GM12874 (cell line): ENCODE measurements around the gene GNAZ.

Experiments used
- CTCF ChIP-seq: IDR thresholded peaks from 2 replicates; pipeline ENCODE4 v1.5.1; 2011; ENCODE audit warnings: low read depth, mild to moderate bottlenecking, control low read depth, low read length, moderate library complexity; ENCODE audit not compliant: insufficient read depth

Gene GNAZ

DNA sequence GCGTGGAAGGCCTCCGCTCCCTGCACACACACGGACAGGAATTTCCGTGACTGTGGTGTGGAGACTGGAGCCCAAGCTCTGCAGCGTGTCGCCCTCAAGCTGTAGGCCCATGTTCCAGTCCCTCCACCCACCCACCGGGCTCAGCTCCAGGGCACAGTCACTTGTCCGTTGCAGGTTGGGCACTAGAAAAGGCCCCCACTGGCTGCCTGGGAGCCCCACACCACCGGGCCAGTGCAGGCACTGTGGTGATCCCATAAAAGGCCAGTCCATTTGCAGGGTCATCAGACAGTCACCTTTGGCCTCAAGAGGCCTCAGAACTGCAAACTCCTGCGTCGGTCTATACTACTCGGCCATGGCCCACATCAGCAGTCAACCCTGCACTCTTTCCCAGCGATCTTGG is 91.3 kb downstream of the GNAZ start:
- no peak for TF ChIP-seq CTCF

DNA sequence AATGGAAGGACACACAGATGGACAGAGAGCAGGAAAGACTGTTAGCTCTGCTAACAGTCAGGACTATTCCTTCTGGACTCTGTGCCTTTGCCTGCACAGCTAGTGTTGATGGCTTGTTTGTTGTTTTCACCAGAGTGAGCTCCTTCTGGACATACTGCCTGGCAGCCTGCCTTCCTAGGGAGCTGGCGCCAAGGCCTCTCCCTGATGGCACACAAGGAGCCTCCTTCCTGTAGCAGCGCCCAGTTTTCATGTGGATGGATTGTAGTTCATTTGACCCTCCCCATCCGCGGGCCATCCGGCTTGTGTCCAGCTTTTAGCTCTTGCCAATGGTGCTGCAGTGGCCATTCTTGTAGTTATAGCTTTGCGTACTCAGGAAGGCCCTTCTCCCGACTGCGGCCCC is 93.3 kb downstream of the GNAZ start:
- TF ChIP-seq CTCF, result no peak

- no peak for TF ChIP-seq CTCF
Observed at GRCh38 chr22:23164091-23164490, 93.8 kb downstream of the GNAZ start.

- TF ChIP-seq CTCF, result no peak
Observed at GRCh38 chr22:23166042-23166831, 95.9 kb downstream of the GNAZ start.

- TF ChIP-seq CTCF, result no peak
Observed at GRCh38 chr22:23166841-23167616, 96.7 kb downstream of the GNAZ start.

- no peak for TF ChIP-seq CTCF
Observed at GRCh38 chr22:23168391-23169042, 98.2 kb downstream of the GNAZ start.

GRCh38 chr22:23169043-23169406 is 98.7 kb downstream of the GNAZ start:
- no peak for TF ChIP-seq CTCF
